GM12892 (cell line): Measurements from ENCODE around the gene ATL3.

ENCODE experiments used
- POLR2A ChIP-seq: IDR thresholded peaks from 2 replicates; pipeline ENCODE4 v1.6.1; 2011; ENCODE audit warnings: low read depth, low read length, control low read depth
- POLR2AphosphoS5 ChIP-seq: IDR thresholded peaks from 2 replicates; pipeline ENCODE4 v1.6.1; 2011; ENCODE audit warnings: low read depth, low read length, control low read depth
- TAF1 ChIP-seq: IDR thresholded peaks from 2 replicates; pipeline ENCODE4 v1.6.1; 2011; ENCODE audit warnings: low read depth, mild to moderate bottlenecking, control low read depth, low read length, borderline replicate concordance

GRCh38 chr11:63671322-63672155, at the start of gene ATL3:
- TF ChIP-seq POLR2A (peak; percentile 69; the same call in 1 of the 2 replicates), POLR2AphosphoS5 (peak; percentile 55; the same call in 1 of the 2 replicates), TAF1 (no peak)
